ENCODE results near the gene MMP11.

MMP11 gene

GRCh38 chr22:23743303-23743705 lies 29.3 kb upstream of the MMP11 start:
- Histone ChIP-seq H3K9me3 (ENCODE audit: control insufficient read depth, insufficient read depth, low read length) (no peaks in the 10 kb centered on the region), H3K36me3 (ENCODE audit: control insufficient read depth, low read length) (peaks cover 12% of the 10 kb centered on the region), H3K27me3 (ENCODE audit: control insufficient read depth, low read length) (no peaks in the 10 kb centered on the region), H3K4me3 (ENCODE audit: low read length) (no peak overlapping the region), H3K27ac (ENCODE audit: low read depth, low read length) (no peak overlapping the region), H4K20me1 (ENCODE audit: control insufficient read depth, insufficient read depth, low read depth, low read length) (no peaks in the 10 kb centered on the region), H3K4me2 (ENCODE audit: low read length) (no peak overlapping the region), H3K9me2 (replicated peaks; ENCODE audit: control insufficient read depth, low read length) (no peaks in the 10 kb centered on the region), H3K4me1 (ENCODE audit: control insufficient read depth, low read length) (no peaks in the 10 kb centered on the region), H3K79me2 (ENCODE audit: control insufficient read depth, low read length) (no peaks in the 10 kb centered on the region), H3F3A (ENCODE audit: control insufficient read depth, insufficient read depth) (peaks cover 2% of the 10 kb centered on the region; the same call in 1 of the 2 replicates)
- TF ChIP-seq CTCF (IDR thresholded peaks at IDR 0.05; ENCODE audit: low read depth, low read length, poor library complexity, severe bottlenecking), result no peak
- TF ChIP-seq EZH2phosphoT487 (IDR thresholded peaks at IDR 0.05; ENCODE audit: borderline replicate concordance, low read length), result no peak

- Histone ChIP-seq H4K20me1 (ENCODE audit: control insufficient read depth, insufficient read depth, low read depth, low read length) (no peaks in the 10 kb centered on the region), H3K4me2 (ENCODE audit: low read length) (no peak overlapping the region), H3K9me2 (replicated peaks; ENCODE audit: control insufficient read depth, low read length) (no peaks in the 10 kb centered on the region), H3K9me3 (ENCODE audit: control insufficient read depth, insufficient read depth, low read length) (no peaks in the 10 kb centered on the region), H3K79me2 (ENCODE audit: control insufficient read depth, low read length) (no peaks in the 10 kb centered on the region), H3K4me1 (ENCODE audit: control insufficient read depth, low read length) (no peaks in the 10 kb centered on the region), H3F3A (ENCODE audit: control insufficient read depth, insufficient read depth) (no peaks in the 10 kb centered on the region; the same call in 1 of the 2 replicates), H3K27ac (ENCODE audit: low read depth, low read length) (no peak overlapping the region), H3K4me3 (ENCODE audit: low read length) (no peak overlapping the region), H3K36me3 (ENCODE audit: control insufficient read depth, low read length) (peaks cover 12% of the 10 kb centered on the region), H3K27me3 (ENCODE audit: control insufficient read depth, low read length) (no peaks in the 10 kb centered on the region)
- TF ChIP-seq EZH2phosphoT487 (IDR thresholded peaks at IDR 0.05; ENCODE audit: borderline replicate concordance, low read length) (no peak), CTCF (IDR thresholded peaks at IDR 0.05; ENCODE audit: low read depth, low read length, poor library complexity, severe bottlenecking) (no peak)
These were observed 28.6 kb upstream of the MMP11 start for GRCh38 chr22:23744001-23744400.

- H3K27me3 ChIP-seq (ENCODE audit: control insufficient read depth, low read length), result no peaks in the 10 kb centered on the region
- H3K9me2 ChIP-seq (replicated peaks; ENCODE audit: control insufficient read depth, low read length), result no peaks in the 10 kb centered on the region
- no peak for TF ChIP-seq CTCF (IDR thresholded peaks at IDR 0.05; ENCODE audit: low read depth, low read length, poor library complexity, severe bottlenecking)
- TF ChIP-seq EZH2phosphoT487 (IDR thresholded peaks at IDR 0.05; ENCODE audit: borderline replicate concordance, low read length), result no peak
- no peaks in the 10 kb centered on the region; the same call in 1 of the 2 replicates for H3K79me2 ChIP-seq (ENCODE audit: control insufficient read depth, low read length)
- no peak overlapping the region for H3K27ac ChIP-seq (ENCODE audit: low read depth, low read length)
- no peaks in the 10 kb centered on the region for H3K9me3 ChIP-seq (ENCODE audit: control insufficient read depth, insufficient read depth, low read length)
- H3K36me3 ChIP-seq (ENCODE audit: control insufficient read depth, low read length), result peaks cover 12% of the 10 kb centered on the region
- no peak overlapping the region for H3K4me3 ChIP-seq (ENCODE audit: low read length)
- H3K4me1 ChIP-seq (ENCODE audit: control insufficient read depth, low read length), result no peaks in the 10 kb centered on the region
- no peaks in the 10 kb centered on the region for H4K20me1 ChIP-seq (ENCODE audit: control insufficient read depth, insufficient read depth, low read depth, low read length)
- H3K4me2 ChIP-seq (ENCODE audit: low read length), result no peak overlapping the region
- H3F3A ChIP-seq (ENCODE audit: control insufficient read depth, insufficient read depth), result no peaks in the 10 kb centered on the region
These were observed 28.2 kb upstream of the MMP11 start for GRCh38 chr22:23744485-23744884.
